Activated CD4-positive, alpha-beta T cell treated with anti-CD3 and anti-CD28 coated beads, Interleukin-2, Interleukin-6, amounts not matched to agents 100 ng/mL and 50 ng/mL, durations not matched to agents 16 hours and 8 hours (primary cell): ENCODE measurements around the gene TCL1A.

Experiments
- DNase-seq: peaks from one replicate; pipeline ENCODE4 v3.0.0-alpha.2; 2020

The TCL1A gene

DNA sequence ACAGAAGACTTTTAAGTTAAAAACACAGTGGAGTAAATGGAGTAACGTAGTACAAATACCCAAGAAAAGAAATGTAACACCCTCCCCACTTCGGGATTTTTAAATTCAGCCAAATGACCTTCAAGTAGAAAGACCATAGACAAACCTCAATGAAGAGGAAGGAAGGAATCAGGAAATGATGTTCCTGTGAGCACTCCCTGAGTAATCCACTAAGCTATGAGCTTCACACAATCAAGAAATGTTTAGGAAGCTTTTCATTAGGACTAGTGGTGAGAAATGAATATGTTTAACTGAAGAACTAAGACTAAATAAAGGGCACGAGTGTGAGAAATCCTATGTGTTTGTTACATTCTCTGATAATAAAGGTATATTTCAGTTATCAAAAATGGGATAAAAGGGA, 10.1 kb downstream of the TCL1A start:
- DNase-seq, result no peak

DNA sequence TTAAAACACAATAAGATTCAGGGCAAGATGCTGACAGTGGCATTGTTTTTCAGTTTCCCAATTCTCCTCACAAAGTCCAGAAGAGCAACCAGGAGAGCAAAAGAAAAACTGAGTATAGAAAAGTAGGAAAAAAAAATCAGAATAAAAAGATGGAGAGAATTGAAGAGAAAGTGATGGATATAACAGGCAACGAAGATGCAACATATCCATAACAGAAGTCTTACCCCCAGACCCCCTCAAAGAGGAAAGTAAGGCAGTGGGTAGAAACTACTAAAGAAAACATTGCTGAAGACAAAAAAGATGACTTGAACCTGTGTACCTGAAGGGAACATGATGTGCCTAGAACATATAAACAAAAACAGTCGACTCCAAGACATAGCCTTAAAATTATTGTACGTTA, 10.6 kb downstream of the TCL1A start:
- DNase-seq, result no peak

DNA sequence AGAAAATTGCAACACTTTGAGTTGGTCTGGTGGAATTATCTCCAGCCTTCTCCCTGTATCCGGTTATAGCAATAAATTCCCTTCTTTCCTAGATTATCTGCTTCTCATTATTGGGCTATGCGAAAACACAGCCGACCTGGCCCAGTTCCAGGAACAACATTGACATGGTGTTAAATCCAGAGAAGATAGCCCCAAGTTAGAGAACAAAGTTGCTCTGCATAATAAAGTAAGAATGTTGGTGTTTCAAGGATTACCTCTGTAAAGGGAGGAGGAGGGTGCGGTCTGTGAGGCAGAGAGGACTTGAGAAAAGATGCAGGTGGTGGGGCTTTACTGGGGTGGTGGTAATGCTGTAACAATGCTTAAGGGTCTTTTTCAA, 12.1 kb downstream of the TCL1A start:
- DNase-seq, result no peak

DNA sequence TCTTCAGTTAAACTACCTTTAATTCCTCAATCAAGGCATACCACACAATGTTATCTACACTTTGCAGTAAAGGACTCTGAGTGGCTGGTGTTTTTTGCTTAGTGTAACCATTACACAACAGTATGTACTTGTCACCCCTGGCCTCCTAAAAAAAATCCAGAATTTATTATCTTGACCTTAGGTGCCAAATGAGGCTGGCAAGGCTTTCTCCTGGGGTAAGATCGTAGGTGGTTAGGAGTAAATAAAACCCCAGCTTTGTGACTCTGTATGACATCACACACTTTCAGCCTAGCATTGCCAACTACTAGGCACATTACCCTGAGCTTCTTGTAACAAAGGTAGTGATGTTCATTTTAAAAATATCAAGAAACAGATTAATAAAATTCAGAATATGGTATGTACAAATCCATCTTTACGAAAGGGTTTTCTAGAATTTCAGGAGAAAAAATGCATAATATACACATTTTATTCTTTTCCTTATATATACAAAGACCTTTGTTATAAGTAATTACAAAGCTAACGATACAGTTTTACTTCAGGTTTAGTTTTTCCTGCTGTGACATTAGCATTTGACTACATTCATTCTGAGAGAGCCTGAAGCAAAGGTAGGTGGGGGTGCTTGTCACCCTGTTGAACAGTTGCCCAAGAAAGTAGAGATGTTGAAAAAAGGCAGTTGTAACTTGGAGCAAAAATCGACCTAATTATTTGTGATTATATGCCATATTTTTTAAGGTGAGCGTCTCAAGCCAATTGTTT, 13.5 kb downstream of the TCL1A start:
- DNase-seq, result no peak

DNA sequence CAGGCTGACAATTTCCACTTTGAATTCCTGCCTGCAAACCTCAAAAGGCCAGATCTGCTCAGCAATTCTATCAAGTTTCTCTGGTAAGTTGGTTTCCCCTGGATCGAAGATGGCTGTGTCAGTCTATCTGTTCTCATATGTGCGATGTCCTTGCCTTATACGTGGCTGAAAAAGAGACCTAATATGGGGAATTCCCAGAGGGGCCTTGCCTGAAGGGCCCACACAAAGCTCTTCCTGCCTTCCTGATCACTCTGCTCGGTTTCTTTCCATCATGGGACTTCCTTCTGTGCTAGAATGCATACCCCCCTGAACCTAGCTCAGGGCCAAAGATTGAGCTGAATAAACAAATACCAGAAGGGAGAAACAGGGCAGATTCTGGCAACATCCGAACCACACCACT, 14.5 kb downstream of the TCL1A start:
- no peak for DNase-seq

DNA sequence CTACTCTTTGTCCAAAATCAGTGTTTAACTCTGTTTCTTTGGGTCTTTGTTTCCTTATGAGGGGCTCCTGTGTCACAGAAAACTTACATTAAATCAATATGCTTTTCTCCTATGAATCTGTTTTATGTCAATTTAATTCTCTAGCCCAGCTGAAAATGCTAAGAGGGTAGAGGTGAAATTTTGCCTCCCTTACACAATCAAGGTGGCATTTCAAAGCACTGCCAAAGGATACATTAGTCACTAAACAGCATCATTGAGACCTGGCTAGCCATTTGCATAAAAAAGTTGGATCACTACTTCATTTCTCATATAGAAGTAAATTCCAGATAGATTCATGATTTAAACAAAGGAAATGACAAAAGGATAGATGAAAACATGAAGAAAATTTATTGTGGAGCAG, 15.6 kb downstream of the TCL1A start:
- DNase-seq, result no peak

DNA sequence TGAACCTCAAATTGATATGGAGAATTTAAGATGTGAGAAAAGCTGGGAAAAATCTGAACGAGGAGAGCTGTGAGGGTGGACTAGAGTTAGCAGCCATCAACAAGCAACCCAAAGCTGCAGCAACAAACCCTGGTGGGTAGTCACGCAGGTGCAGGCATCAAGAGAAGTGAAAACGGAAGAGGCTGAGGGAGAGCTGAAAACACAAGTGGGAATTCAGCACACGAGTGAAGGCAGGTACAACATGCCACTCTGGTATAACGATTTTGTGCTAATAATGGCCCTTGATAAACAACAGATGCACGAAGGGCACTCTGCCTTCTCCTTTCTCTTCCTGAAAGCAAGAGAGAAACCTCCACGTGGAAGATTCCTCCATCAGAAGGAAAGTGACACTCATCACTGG, 16.2 kb downstream of the TCL1A start:
- no peak for DNase-seq

DNA sequence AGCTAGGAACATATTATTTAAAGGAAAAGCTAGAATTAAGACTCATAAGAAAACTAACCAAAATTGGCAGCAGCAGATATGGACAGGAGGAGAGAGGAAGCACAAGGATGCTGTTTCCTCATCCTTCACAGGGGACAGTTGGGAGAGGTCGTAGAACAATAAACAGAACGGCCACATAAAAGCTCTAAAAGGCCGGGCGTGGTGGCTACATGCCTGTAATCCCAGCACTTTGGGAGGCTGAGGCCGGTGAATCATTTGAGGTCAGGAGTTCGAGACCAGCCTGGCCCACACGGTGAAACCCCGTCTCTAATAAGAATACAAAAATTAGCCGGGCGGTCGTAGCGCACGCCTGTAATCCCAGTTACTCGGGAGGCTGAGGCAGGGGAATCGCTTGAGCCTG, 17.2 kb downstream of the TCL1A start:
- DNase-seq, result no peak

DNA sequence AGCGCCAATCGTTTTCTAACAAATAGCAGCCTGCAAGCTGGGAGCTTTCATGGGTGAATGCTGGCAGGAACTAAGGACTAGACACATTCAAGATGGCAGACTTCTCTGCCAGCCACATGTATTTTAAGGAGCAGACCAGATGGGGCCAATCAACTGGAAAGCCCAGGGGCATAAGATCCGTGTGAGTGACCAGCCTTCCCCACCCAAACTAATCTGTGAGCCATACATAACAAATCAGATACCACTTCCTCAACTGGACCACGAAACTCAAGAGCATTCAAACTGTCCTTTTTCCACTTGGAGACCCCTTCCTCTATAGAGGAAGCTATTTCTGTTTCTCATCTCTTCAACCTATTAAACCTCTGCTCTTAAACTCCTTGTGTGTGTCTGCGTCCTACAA, 18.0 kb downstream of the TCL1A start:
- no peak for DNase-seq

DNA sequence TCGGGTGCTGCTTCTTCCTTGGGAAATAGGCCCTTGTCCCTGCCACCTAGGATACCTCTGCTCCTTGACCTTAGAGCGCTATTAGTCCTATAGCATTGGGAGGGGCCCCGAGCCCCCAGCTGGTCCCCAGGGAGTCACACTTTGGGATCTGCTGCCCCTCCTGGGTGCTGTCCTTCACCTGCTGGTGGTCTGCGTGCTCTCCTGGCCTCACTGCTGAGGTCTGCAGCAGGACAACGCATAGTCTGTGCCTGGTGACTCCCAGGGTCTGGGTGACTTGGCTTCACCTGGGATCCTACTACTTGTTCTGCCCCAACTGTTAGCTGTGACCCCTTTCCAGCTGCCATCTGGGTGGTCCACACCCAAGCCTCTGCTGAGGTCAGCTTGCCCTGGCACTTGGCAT, 18.9 kb downstream of the TCL1A start:
- DNase-seq, result no peak

DNA sequence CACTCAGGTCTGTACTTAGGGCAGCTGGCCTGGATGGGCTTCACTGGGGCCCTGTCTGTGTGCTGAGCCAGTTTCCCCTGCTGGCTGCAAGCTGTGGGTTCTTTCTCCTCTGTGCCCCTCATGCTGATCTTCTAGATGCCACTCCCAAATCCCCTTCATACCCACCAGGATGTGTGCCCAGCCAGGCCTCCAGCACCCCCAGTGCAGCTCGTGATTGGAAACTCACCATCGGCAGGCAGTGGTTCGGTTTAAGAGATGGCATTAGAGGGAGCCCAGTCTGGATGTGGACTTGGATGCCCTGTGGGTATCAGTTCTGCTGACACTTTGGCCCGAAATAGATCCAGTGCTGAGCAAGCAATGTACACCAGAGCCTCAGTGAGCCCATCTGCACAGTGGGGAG, 21.8 kb downstream of the TCL1A start:
- DNase-seq, result no peak

DNA sequence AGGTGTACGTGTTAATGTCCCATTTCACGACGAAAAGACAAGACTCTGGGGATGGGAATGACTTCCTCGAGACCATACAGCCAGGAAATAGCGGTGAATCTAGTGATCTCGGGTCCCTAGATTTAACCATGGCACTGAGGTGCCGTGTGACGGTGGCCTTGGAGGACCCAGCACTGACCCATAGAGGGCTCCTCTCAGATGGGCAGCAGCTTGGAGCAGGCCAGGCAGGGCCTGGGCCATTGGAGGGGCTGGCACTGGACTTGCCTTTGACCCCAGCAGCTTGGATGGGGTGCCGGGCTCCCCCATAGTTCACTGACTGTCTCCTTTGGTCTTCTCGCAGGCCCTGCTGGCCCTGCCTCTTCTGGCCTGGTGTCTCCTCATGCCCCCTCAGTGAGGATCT, 22.3 kb downstream of the TCL1A start:
- no peak for DNase-seq

DNA sequence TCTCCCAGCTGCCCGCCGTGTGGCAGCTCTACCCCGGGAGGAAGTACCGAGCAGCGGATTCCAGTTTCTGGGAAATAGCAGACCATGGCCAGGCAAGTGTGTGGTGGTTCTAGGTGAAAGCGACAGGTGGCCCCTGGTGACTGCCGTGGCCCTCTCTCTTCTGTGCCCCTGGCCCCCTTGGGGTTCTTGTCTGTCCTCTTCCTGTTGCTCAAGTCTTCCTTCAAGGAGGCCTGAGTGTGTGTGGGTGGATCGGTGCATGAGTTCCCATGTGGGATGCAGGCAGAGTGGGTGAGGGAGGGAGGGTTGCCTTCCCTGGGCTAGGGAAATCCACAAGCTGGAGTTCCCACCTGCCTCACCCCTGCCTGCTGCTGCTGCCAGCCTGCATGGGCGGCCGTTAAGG, 23.1 kb downstream of the TCL1A start:
- no peak for DNase-seq

DNA sequence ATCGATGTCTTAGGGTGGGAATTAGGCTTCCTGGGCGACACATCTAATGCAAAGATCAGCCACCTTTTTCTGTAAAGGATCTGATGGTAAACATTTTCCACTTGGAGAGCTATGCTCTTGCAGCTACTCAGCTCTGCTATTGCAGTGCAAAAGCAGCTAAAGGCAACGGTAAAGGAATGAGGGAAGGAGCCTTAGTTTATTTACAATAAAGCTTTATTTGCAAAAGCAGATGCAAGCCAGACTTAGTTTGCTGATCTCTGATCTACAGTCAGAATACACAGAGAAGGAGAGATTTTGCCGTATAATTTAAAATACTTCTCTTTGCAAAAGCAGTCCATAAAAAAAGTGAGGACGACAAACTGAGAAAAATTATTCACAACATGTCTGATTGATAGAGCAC, 24.5 kb downstream of the TCL1A start:
- DNase-seq, result no peak

DNA sequence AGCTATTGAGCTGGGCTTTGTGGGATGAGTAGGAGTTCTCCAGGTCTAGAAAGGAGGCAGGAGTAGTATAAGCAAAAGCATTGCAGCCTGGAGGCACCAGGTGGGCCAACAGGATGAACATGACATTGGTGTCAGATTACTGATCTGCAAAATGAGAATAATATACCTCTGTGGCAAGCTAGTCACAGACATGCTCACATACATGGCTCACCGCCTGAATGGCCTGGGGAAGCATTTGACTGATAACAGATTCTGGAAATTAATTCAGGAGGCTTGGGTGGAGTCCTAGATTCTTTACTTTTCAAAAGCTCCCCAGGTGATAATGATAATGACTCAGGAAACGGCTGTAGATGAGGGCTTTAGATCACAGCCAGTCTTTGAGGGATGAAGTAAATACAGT, 27.0 kb downstream of the TCL1A start:
- no peak for DNase-seq

DNA sequence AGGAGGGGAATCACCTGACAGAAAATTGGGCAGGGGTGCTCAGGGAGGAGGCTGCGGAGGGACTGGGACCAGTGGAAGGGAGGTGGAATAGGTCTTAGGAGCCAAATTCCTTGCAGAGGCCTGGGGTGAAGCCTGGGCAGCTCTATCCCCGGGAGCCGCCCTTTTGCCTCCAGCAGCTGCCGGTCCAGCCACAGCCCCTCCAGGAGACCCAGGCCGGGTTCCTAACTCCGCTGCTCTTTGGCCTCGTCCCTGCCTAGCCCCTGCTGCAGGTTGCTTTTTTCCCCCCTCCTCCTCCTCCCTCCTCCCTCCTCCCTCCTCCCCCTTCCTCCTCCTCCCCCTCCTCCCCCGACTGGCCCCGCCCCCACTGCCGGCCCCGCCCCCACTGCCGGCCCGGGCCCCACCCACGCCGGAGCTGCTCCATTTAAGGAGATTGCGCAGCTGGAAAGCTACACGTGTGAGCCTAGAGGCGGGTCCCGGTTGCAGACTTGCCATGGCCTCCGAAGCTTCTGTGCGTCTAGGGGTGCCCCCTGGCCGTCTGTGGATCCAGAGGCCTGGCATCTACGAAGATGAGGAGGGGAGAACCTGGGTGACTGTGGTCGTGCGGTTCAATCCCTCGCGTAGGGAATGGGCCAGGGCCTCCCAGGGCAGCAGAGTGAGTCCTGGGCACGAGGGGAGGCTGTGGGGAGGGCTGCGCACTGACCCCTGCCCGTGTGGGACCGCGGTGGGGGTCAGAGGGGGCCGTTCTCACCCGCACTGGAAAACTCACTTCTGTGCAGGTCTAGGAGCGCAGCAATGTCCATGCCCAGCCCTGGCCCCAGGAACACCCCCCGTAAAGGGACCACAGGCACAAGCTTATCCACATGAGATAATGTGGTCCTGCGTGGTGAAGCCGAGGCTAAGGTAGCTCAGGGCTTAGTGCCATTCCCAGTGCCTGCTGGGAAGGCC, 27.7 kb downstream of the TCL1A start, which contains the start of gene TCL1B:
TSS of gene TCL1B (plus strand) at position 449 of the 945 bp plus-strand sequence. CDS start at position 491, 42 bp downstream.
- no peak for DNase-seq

DNA sequence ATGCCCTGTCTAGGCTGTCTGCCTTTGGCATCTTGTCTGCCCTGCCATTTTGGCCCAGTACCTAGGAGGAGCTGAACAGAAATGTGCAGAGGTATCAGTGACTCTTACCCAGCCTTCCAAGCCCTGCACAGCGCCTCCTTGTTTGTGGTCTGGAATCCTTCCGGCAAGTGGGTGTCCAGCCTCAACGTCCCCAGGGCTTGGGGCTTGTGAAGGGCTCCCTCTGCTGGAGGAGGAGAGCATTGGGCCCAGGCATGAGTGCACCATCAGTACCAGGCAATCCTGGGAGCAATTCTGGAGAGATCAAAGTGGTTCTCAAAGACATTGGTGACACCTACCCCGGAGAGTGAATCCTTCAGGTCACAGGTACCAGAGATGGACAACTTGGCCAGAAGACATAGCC, 30.1 kb downstream of the TCL1A start:
- peak; percentile 28 for DNase-seq

DNA sequence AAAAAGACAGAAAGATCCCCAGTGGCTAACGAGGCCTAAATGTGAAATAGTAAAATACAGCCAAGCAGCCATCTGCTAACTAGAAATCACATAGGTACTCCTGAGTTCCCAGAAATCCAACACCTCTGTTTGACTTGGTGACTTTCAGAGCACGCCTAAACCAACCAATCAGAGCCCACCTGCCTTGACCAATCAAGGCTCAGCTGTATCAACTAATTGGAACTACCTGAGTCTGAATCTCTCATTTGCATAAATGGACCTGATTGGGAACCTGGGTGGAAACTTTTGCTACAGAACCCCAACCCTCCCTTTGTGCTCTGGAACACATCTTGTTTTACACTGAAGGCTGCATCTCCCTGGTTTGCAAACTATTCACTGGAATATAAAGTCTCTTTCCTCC, 32.8 kb downstream of the TCL1A start:
- DNase-seq, result no peak

DNA sequence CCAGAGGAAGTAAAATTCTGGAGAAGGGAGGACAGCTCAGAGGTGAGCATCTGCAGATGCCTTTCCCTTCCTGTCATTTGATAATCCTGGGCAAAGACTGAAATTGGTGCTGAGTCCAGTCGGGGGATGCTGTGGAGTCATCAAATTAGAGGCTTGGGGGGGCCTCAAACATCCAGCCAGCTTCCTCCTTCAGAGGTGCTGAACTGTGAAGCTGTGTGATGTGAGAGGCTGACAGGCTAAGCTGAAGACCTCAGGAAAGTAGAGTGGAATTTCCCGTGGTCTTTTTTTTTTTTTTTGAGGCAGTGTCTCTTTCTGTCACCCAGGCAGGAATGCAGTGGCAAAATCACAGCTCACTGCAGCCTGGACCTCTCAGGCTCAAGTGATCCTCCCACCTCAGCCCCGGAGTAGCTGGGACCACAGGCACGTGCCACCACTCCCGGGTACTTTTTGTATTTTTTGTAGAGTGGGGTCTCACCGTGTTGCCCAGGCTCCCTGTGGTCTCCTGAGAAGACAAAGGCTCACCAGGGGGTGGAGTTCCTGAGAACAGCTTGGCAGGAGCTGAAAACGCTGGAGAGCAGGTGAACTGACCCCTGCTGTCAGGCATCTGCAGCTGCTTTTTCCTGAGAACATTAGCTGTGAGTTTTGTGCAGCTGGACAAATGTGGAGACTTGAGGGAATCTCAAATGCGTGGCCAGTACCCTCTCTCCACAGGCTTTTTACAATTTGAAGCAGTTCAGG, 33.8 kb downstream of the TCL1A start:
- DNase-seq, result no peak

DNA sequence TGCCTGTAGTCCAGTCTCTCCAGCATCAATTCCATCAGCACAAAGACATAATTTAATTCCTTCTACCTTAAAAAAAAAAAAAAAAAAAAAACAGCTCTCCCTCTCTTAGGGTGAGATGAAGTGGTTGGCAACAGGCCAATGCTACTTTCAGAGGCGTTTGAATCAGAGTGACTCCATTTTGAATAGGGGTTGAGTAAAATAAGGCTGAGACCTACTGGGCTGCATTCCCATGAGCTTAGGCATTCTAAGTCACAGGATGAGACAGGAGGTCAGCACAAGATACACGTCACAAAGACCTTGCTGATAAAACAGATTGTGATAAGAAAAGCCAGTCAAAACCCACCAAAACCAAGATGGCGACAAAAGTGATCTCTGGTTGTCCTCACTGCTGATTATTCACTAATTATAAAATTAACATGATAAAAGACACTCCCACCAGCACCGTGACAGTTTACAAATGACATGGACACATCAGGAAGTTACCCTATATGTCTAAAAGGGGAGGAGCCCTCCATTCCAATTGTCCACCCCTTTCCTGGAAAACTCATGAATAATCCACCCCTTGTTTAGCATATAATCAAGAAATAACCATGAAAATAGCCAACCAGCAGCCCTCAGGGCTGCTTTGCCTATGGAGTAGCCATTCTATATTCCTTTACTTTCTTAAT, 34.6 kb downstream of the TCL1A start:
- DNase-seq, result no peak

DNA sequence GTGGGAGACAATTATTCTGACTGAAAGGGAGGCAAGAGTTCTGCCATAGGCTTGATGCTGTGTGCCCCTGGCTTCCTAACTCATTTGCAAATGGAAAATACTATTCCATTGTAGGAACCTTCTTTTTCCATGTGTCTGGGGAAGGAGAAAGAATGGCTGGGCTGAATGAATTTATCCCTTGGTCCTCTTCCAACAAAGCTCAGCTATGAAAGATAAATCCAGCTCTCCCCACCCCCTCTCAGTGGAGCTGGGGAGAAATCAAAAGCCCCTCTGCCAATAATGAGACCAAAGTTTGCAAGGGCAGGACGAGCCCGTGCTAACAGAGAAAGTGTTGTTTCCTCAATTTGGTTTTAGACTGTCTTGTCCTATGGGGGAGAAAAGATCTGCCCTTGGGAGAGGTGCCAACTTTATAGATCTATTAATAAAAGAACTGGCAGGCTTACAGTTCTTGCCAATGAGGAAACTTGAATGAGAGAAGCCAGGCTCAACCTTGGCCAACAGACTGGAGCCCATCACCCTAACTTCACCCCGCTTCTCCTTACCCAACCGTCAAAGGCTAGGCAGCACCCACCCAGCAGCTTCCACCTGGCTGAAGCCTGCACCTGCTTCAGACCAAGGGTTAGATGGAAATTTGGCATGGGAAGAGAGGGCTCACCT, 36.6 kb downstream of the TCL1A start:
- no peak for DNase-seq

DNA sequence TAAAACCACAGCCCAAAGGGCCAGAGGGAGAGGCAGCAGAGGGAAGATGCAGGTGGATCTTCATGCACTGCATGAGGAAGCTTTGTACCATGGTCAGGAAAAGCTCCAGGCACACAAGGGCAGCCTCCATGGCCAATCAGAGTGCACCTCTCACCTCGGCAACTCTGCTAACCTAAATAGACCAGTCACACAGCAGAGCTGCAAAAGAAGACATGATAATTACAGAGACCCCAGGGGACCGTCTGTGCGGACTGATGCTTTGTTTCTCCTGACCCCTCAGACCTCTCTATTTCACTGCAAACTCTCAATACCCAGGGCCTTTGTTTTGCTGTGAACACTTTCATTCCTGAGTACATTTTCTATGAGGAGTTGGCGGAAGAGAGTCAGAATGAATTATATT, 38.4 kb downstream of the TCL1A start:
- DNase-seq, result no peak
